ENCODE data around the gene RAF1. TPM values are rescaled to one million over a fixed set of nuclear protein-coding genes. Genes with fewer than 3 reads are reported as not detected.

Gene RAF1
- total and polyA plus RNA-seq, 2 of the 8 experiments (the other 6 are each of a cell fraction or from before 2014, with no cell fraction given), result 103 to 118 TPM

DNA sequence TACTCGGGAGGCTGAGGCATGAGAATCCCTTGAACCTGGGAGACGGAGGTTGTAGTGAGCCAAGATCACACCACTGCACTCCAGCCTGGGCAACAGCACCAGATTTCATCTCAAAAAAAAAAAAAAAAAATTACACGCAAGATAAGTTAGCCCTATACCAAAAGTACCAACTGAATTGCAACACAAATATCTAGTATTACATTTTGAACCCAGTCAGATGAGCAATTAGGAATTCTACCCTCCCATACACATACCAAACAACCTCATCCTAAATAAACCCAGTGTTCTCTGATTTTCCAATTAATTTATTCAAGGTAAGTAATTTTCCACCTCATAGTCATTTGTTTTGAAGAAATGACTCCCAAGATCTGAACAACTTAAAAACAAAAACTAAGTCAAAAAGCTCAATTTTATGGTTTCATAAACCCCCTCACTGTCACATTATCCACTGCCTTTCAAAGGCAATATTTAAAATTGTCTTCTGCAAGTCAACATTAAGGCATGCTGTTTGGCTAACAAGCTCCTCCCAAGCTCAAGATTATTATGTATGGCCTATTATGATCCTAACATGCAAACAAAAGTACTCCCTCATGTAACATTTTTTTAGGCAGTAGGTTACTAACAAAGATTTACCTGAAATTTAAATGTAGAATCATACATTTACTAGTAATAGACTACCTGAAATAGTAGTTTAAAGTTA is 4.5 kb downstream of the RAF1 start (continued):
- TF ChIP-seq, protein P1, sequence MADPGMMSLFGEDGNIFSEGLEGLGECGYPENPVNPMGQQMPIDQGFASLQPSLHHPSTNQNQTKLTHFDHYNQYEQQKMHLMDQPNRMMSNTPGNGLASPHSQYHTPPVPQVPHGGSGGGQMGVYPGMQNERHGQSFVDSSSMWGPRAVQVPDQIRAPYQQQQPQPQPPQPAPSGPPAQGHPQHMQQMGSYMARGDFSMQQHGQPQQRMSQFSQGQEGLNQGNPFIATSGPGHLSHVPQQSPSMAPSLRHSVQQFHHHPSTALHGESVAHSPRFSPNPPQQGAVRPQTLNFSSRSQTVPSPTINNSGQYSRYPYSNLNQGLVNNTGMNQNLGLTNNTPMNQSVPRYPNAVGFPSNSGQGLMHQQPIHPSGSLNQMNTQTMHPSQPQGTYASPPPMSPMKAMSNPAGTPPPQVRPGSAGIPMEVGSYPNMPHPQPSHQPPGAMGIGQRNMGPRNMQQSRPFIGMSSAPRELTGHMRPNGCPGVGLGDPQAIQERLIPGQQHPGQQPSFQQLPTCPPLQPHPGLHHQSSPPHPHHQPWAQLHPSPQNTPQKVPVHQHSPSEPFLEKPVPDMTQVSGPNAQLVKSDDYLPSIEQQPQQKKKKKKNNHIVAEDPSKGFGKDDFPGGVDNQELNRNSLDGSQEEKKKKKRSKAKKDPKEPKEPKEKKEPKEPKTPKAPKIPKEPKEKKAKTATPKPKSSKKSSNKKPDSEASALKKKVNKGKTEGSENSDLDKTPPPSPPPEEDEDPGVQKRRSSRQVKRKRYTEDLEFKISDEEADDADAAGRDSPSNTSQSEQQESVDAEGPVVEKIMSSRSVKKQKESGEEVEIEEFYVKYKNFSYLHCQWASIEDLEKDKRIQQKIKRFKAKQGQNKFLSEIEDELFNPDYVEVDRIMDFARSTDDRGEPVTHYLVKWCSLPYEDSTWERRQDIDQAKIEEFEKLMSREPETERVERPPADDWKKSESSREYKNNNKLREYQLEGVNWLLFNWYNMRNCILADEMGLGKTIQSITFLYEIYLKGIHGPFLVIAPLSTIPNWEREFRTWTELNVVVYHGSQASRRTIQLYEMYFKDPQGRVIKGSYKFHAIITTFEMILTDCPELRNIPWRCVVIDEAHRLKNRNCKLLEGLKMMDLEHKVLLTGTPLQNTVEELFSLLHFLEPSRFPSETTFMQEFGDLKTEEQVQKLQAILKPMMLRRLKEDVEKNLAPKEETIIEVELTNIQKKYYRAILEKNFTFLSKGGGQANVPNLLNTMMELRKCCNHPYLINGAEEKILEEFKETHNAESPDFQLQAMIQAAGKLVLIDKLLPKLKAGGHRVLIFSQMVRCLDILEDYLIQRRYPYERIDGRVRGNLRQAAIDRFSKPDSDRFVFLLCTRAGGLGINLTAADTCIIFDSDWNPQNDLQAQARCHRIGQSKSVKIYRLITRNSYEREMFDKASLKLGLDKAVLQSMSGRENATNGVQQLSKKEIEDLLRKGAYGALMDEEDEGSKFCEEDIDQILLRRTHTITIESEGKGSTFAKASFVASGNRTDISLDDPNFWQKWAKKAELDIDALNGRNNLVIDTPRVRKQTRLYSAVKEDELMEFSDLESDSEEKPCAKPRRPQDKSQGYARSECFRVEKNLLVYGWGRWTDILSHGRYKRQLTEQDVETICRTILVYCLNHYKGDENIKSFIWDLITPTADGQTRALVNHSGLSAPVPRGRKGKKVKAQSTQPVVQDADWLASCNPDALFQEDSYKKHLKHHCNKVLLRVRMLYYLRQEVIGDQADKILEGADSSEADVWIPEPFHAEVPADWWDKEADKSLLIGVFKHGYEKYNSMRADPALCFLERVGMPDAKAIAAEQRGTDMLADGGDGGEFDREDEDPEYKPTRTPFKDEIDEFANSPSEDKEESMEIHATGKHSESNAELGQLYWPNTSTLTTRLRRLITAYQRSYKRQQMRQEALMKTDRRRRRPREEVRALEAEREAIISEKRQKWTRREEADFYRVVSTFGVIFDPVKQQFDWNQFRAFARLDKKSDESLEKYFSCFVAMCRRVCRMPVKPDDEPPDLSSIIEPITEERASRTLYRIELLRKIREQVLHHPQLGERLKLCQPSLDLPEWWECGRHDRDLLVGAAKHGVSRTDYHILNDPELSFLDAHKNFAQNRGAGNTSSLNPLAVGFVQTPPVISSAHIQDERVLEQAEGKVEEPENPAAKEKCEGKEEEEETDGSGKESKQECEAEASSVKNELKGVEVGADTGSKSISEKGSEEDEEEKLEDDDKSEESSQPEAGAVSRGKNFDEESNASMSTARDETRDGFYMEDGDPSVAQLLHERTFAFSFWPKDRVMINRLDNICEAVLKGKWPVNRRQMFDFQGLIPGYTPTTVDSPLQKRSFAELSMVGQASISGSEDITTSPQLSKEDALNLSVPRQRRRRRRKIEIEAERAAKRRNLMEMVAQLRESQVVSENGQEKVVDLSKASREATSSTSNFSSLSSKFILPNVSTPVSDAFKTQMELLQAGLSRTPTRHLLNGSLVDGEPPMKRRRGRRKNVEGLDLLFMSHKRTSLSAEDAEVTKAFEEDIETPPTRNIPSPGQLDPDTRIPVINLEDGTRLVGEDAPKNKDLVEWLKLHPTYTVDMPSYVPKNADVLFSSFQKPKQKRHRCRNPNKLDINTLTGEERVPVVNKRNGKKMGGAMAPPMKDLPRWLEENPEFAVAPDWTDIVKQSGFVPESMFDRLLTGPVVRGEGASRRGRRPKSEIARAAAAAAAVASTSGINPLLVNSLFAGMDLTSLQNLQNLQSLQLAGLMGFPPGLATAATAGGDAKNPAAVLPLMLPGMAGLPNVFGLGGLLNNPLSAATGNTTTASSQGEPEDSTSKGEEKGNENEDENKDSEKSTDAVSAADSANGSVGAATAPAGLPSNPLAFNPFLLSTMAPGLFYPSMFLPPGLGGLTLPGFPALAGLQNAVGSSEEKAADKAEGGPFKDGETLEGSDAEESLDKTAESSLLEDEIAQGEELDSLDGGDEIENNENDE (IDR thresholded peaks at IDR 0.05; ENCODE audit: insufficient replicate concordance, low read length), result no peak
